ENCODE results near the gene GCHFR.

The GCHFR gene

GRCh38 chr15:40793216-40793989, 29.5 kb downstream of the GCHFR start:
- TF ChIP-seq POLR2A (IDR thresholded peaks at IDR 0.05; ENCODE audit: extremely low read depth, insufficient read length) (no peak), CTCF (IDR thresholded peaks at IDR 0.05; ENCODE audit: low read depth, low read length) (no peak), MAX (IDR thresholded peaks at IDR 0.05; ENCODE audit: low read depth, low read length) (no peak)
- no peak for DNase-seq (ENCODE audit: low read depth)
- H3K4me3 ChIP-seq (ENCODE audit: low read depth, low read length): no peak overlapping the region

GRCh38 chr15:40796041-40796440, 32.2 kb downstream of the GCHFR start:
- TF ChIP-seq POLR2A (IDR thresholded peaks at IDR 0.05; ENCODE audit: extremely low read depth, insufficient read length) (no peak), MYC (IDR thresholded peaks at IDR 0.05; ENCODE audit: low read depth, low read length) (no peak), MAX (IDR thresholded peaks at IDR 0.05; ENCODE audit: low read depth, low read length) (no peak), CTCF (IDR thresholded peaks at IDR 0.05; ENCODE audit: low read depth, low read length) (no peak)
- no peak overlapping the region for H3K4me3 ChIP-seq (ENCODE audit: low read depth, low read length)
- DNase-seq (ENCODE audit: low read depth): no peak

- no peak for DNase-seq (ENCODE audit: low read depth)
- no peak for TF ChIP-seq CTCF (IDR thresholded peaks at IDR 0.05; ENCODE audit: low read depth, low read length)
- TF ChIP-seq MYC (IDR thresholded peaks at IDR 0.05; ENCODE audit: low read depth, low read length): no peak
- no peak for TF ChIP-seq MAX (IDR thresholded peaks at IDR 0.05; ENCODE audit: low read depth, low read length)
- no peak for TF ChIP-seq POLR2A (IDR thresholded peaks at IDR 0.05; ENCODE audit: extremely low read depth, insufficient read length)
- no peak overlapping the region for H3K4me3 ChIP-seq (ENCODE audit: low read depth, low read length)
These were observed 32.6 kb downstream of the GCHFR start for GRCh38 chr15:40796512-40796911.

GRCh38 chr15:40799523-40799922, 35.7 kb downstream of the GCHFR start:
- TF ChIP-seq MAX (IDR thresholded peaks at IDR 0.05; ENCODE audit: low read depth, low read length) (no peak), CTCF (IDR thresholded peaks at IDR 0.05; ENCODE audit: low read depth, low read length) (no peak), POLR2A (IDR thresholded peaks at IDR 0.05; ENCODE audit: extremely low read depth, insufficient read length) (no peak), MYC (IDR thresholded peaks at IDR 0.05; ENCODE audit: low read depth, low read length) (no peak)
- no peak overlapping the region for H3K4me3 ChIP-seq (ENCODE audit: low read depth, low read length)
- DNase-seq (ENCODE audit: low read depth): no peak

GRCh38 chr15:40803076-40803475, 39.2 kb downstream of the GCHFR start:
- TF ChIP-seq MYC (IDR thresholded peaks at IDR 0.05; ENCODE audit: low read depth, low read length): no peak
- TF ChIP-seq POLR2A (IDR thresholded peaks at IDR 0.05; ENCODE audit: extremely low read depth, insufficient read length): no peak
- TF ChIP-seq MAX (IDR thresholded peaks at IDR 0.05; ENCODE audit: low read depth, low read length): no peak
- TF ChIP-seq CTCF (IDR thresholded peaks at IDR 0.05; ENCODE audit: low read depth, low read length): no peak
- DNase-seq (ENCODE audit: low read depth): no peak
- H3K4me3 ChIP-seq (ENCODE audit: low read depth, low read length): no peak overlapping the region

Measured in NB4 (cell line).